ENCODE data around the gene TNIK.

GRCh38 chr3:171457607-171458061 lies 2.6 kb downstream of the TNIK start:
- TF ChIP-seq CTCF (IDR thresholded peaks at IDR 0.05) (no peak), POLR2AphosphoS5 (IDR thresholded peaks at IDR 0.05) (no peak)

All from upper lobe of left lung (tissue), 4 donors.